Prostate gland (tissue), 2 donors: ENCODE measurements around the gene SPTY2D1. TPM values are rescaled to one million over a fixed set of nuclear protein-coding genes. Genes with fewer than 3 reads are reported as not detected.

Experiments used
- DNase-seq: peaks from one replicate; pipeline ENCODE4 v3.0.0-alpha.2; 2019; ENCODE audit warnings: low spot score
- H3K27ac ChIP-seq, 2 donors: fragments of 200-600 bp; sonication (generic); 2 replicates each; pipeline ENCODE4 v1.5.1; 2017 to 2019
- H3K27me3 ChIP-seq: fragments of 200-600 bp; sonication (generic); replicated peaks from 2 replicates; pipeline ENCODE4 v1.5.1; 2019; ENCODE audit not compliant: insufficient read depth
- H3K36me3 ChIP-seq, 2 donors: fragments of 200-600 bp; sonication (generic); 1 replicate in 1 of 2; 2 replicates in 1 of 2; pipeline versions ENCODE4 v1.5.1 to v1.8.1; 2017 to 2019
- H3K4me1 ChIP-seq: fragments of 200-600 bp; sonication (generic); replicated peaks from 2 replicates; pipeline ENCODE4 v1.5.1; 2019
- H3K4me3 ChIP-seq, 2 donors: fragments of 200-600 bp; sonication (generic); 2 replicates each; pipeline ENCODE4 v1.5.1; 2017 to 2019
- H3K9me3 ChIP-seq: fragments of 200-600 bp; sonication (generic); 2 replicates; pipeline ENCODE4 v1.5.1; 2017
- POLR2A ChIP-seq: fragments of 450-650 bp; IDR thresholded peaks from one replicate; pipeline ENCODE4 v1.6.1; 2016; ENCODE audit warnings: antibody characterized with exemption, mild to moderate bottlenecking
- POLR2AphosphoS5 ChIP-seq: sonication (generic); formaldehyde crosslinking; IDR thresholded peaks from one replicate; pipeline ENCODE4 v1.6.1; 2017; ENCODE audit warnings: antibody characterized with exemption
- whole genome bisulfite sequencing: methylation state at CpG from one replicate; pipeline ENCODE4 v1.1.5; 2018; 5-methylcytosine and 5-hydroxymethylcytosine counted together
- intact Hi-C: fragments of 100-400 bp; cut with DNase I; formaldehyde crosslinking; loops from one replicate; pipeline ENCODE4 v1.14.2; 2022
- total RNA-seq, 2 donors: library from RNA; depleted of rRNA; stranded (reverse); fragments of >200 nt; gene quantifications; one replicate each; pipeline ENCODE4 v1.1.0, GENCODE V29; 2016
- TF ChIP-seq, protein P1 (sequence below), 4 experiments: fragments of 200-600 bp in 2 of 4; fragments of 450-650 bp in 2 of 4; sonication (generic) in 2 of 4; IDR thresholded peaks; 1 replicate in 3 of 4; 2 replicates in 1 of 4; pipeline ENCODE4 v1.5.1; 2016 to 2019; ENCODE audit warnings: antibody characterized with exemption in 4 of 4, mild to moderate bottlenecking in 2 of 4, moderate library complexity in 2 of 4

The SPTY2D1 gene
- total RNA-seq, 2 donors from 2014 or later: 18.0 to 19.3 TPM

DNA sequence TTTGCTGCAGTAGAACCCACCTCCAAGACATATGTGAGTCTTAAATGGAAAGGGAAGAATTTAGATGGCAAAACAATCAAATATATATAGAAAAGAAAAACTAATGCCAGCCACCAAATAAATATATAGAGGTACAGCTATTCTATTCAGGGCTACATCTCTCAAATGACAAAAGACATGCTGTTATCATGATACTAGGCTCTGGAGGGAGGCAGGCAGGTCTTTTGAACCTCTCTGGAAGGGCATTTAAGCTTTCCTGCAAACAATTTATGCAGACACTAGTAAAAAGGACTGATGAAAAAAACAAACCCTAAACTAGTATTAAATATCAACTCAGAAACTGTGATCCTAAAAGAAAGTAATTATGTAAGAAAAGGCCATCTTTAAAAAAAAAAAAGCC lies 70.0 kb downstream of the SPTY2D1 start:
- Histone ChIP-seq H3K4me3 (no peak overlapping the region), H3K27ac (no peak overlapping the region), H3K36me3 (no peaks in the 10 kb centered on the region), H3K9me3 (no peaks in the 10 kb centered on the region), H3K27me3 (no peaks in the 10 kb centered on the region), H3K4me1 (no peaks in the 10 kb centered on the region)
- intact Hi-C loops: no loop called here
- no peak for DNase-seq
- TF ChIP-seq POLR2AphosphoS5 (no peak), POLR2A (no peak)
- TF ChIP-seq, protein P1, sequence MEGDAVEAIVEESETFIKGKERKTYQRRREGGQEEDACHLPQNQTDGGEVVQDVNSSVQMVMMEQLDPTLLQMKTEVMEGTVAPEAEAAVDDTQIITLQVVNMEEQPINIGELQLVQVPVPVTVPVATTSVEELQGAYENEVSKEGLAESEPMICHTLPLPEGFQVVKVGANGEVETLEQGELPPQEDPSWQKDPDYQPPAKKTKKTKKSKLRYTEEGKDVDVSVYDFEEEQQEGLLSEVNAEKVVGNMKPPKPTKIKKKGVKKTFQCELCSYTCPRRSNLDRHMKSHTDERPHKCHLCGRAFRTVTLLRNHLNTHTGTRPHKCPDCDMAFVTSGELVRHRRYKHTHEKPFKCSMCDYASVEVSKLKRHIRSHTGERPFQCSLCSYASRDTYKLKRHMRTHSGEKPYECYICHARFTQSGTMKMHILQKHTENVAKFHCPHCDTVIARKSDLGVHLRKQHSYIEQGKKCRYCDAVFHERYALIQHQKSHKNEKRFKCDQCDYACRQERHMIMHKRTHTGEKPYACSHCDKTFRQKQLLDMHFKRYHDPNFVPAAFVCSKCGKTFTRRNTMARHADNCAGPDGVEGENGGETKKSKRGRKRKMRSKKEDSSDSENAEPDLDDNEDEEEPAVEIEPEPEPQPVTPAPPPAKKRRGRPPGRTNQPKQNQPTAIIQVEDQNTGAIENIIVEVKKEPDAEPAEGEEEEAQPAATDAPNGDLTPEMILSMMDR (IDR thresholded peaks at IDR 0.05): no peak

DNA sequence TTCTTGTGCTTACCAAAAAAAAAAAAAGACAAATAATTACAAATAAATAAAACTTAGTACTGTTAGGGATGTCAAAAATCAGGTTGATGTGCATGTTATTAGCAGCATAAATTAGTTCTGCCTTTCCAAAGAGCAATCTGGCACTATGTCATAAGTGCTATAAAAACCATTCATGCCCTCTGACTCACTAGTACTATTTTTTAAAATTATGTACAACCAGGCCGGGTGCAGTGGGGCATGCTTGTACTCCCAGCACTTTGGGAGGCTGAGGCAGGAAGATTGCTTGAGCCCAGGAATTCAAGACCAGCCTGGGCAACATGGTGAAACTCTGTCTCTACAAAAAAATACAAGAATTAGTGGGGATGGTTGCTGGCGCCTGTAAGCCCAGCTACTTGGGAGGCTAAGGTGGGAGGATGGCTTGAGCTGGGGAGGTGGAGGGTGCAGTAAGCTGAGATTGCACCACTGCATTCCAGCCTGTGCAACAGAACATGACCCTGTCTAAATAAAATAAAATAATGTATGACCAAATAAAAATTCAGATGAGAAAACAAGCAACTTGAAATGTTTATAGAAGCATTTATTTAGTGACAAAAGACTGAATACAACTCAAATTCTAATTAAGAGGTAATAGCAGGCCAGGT lies 70.9 kb downstream of the SPTY2D1 start:
- intact Hi-C loops: no loop called here
- no peaks in the 10 kb centered on the region for H3K27me3 ChIP-seq
- TF ChIP-seq, protein P1 (IDR thresholded peaks at IDR 0.05): no peak
- no peak for TF ChIP-seq POLR2A
- no peak for TF ChIP-seq POLR2AphosphoS5
- no peak overlapping the region for H3K4me3 ChIP-seq
- no peaks in the 10 kb centered on the region for H3K9me3 ChIP-seq
- H3K4me1 ChIP-seq: no peaks in the 10 kb centered on the region
- no peaks in the 10 kb centered on the region for H3K36me3 ChIP-seq
- WGBS: 91% methylated on average over 2 of the region's 2 CpGs
- DNase-seq: no peak
- no peak overlapping the region for H3K27ac ChIP-seq

Other genes with a start within 250 kb of the SPTY2D1 start
- 100 to 1,000 TPM; 182 to 192 TPM for gene LDHA, start 239.8 kb downstream of the SPTY2D1 start, total RNA-seq
- gene LDHC, start 222.0 kb downstream of the SPTY2D1 start, total RNA-seq: 10 to 100 TPM in 1 of 2 donors, not detected in 1; 34.5 TPM
- gene LDHAL6A, start 178.5 kb downstream of the SPTY2D1 start, total RNA-seq: under 1 TPM in 1 of 2 donors, not detected in 1; 0.23 TPM
- gene TSG101, start 107.4 kb downstream of the SPTY2D1 start, total RNA-seq: 10 to 100 TPM; 60.5 to 94.5 TPM
- 10 to 100 TPM; 28.1 to 37.1 TPM for gene UEVLD, start 45.6 kb downstream of the SPTY2D1 start, total RNA-seq
- gene MISFA, start 34.6 kb downstream of the SPTY2D1 start, total RNA-seq: 1 to 10 TPM in 1 of 2 donors, under 1 TPM in 1; 0.82 to 7.3 TPM
- 1 to 10 TPM; 3.2 to 6.5 TPM for gene TMEM86A, start 64.4 kb upstream of the SPTY2D1 start, total RNA-seq
- gene IGSF22, start 91.8 kb upstream of the SPTY2D1 start, total RNA-seq: 1 to 10 TPM in 1 of 2 donors, under 1 TPM in 1; 0.82 to 1.1 TPM
- gene PTPN5, start 157.5 kb upstream of the SPTY2D1 start, total RNA-seq: 1 to 10 TPM in 1 of 2 donors, under 1 TPM in 1; 0.77 to 4.8 TPM